HG02759 (cell line): ENCODE data around the gene FRMD1.

ENCODE experiments used
- ATAC-seq: cut with Tn5 transposase; IDR thresholded peaks from one replicate; pipeline ENCODE4 v1.9.1; 2021; ENCODE audit warnings: mild to moderate bottlenecking, moderate library complexity; ENCODE audit not compliant: unreplicated experiment

FRMD1 gene

GRCh38 chr6:168058691-168059551 lies 20.1 kb downstream of the FRMD1 start:
- ATAC-seq: no peak

- ATAC-seq: no peak
Measured at GRCh38 chr6:168057836-168058235, 21.2 kb downstream of the FRMD1 start.

GRCh38 chr6:168056892-168057527 lies 22.0 kb downstream of the FRMD1 start:
- ATAC-seq: no peak

GRCh38 chr6:168055696-168056489 lies 23.1 kb downstream of the FRMD1 start:
- no peak for ATAC-seq

- no peak for ATAC-seq
Measured at GRCh38 chr6:168054765-168055560, 24.0 kb downstream of the FRMD1 start.

- no peak for ATAC-seq
Measured at GRCh38 chr6:168053957-168054471, 25.0 kb downstream of the FRMD1 start.

GRCh38 chr6:168053086-168053956 lies 25.7 kb downstream of the FRMD1 start:
- ATAC-seq: no peak

- no peak for ATAC-seq
Measured at GRCh38 chr6:168052291-168052891, 26.6 kb downstream of the FRMD1 start.

- no peak for ATAC-seq
Measured at GRCh38 chr6:168051648-168052047, 27.4 kb downstream of the FRMD1 start.

GRCh38 chr6:168050881-168051586 lies 28.0 kb downstream of the FRMD1 start:
- ATAC-seq: no peak

- no peak for ATAC-seq
Measured at GRCh38 chr6:168050225-168050880, 28.7 kb downstream of the FRMD1 start.

GRCh38 chr6:168049706-168050224 lies 29.2 kb downstream of the FRMD1 start:
- no peak for ATAC-seq

- no peak for ATAC-seq
Measured at GRCh38 chr6:168049277-168049676, 29.7 kb downstream of the FRMD1 start.

- ATAC-seq: no peak
Measured at GRCh38 chr6:168048724-168049025, 30.3 kb downstream of the FRMD1 start.

- no peak for ATAC-seq
Measured at GRCh38 chr6:168047841-168048723, 30.9 kb downstream of the FRMD1 start.

GRCh38 chr6:168046696-168047095 lies 32.3 kb downstream of the FRMD1 start:
- no peak for ATAC-seq
